ENCODE data around the gene MYBPH.

DNA sequence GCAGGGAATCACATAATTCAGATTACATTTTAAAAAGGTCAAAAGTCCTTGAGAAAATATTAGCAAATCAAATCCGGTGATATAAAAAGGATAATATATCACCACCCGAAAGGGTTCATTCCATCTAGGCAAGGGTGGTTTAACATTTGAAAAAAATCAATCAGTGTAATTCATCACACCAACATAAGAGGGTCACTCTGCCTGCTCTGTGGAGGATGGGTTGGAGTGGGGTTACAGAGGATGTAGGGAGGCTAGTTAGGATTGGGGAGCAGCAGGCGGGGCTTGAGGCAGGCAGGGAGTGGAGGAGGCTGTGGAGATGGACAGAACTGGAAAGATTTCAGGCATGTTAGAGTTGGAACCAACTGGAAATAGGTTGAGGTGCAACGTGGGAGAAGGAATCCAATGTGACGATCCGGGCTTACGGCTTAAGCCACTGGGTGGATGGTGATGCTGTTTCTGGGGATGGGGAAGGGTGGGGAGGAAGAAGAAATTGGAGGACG is 35.6 kb downstream of the MYBPH start:
- TF ChIP-seq, protein P1, sequence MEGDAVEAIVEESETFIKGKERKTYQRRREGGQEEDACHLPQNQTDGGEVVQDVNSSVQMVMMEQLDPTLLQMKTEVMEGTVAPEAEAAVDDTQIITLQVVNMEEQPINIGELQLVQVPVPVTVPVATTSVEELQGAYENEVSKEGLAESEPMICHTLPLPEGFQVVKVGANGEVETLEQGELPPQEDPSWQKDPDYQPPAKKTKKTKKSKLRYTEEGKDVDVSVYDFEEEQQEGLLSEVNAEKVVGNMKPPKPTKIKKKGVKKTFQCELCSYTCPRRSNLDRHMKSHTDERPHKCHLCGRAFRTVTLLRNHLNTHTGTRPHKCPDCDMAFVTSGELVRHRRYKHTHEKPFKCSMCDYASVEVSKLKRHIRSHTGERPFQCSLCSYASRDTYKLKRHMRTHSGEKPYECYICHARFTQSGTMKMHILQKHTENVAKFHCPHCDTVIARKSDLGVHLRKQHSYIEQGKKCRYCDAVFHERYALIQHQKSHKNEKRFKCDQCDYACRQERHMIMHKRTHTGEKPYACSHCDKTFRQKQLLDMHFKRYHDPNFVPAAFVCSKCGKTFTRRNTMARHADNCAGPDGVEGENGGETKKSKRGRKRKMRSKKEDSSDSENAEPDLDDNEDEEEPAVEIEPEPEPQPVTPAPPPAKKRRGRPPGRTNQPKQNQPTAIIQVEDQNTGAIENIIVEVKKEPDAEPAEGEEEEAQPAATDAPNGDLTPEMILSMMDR (IDR thresholded peaks at IDR 0.05) = no peak
- TF ChIP-seq ZFX (IDR thresholded peaks at IDR 0.05; ENCODE audit: borderline replicate concordance) = no peak
